ENCODE measurements around the gene HSD17B2.

The HSD17B2 gene

GRCh38 chr16:82051656-82052055, 16.6 kb downstream of the HSD17B2 start:
- DNase-seq, result no peak

GRCh38 chr16:82055117-82055516, 20.1 kb downstream of the HSD17B2 start:
- no peak for DNase-seq

GRCh38 chr16:82055728-82056549, 20.9 kb downstream of the HSD17B2 start:
- DNase-seq, result no peak

- no peak for DNase-seq
These were observed 21.5 kb downstream of the HSD17B2 start for GRCh38 chr16:82056550-82056896.

- DNase-seq, result no peak
These were observed 24.3 kb downstream of the HSD17B2 start for GRCh38 chr16:82059161-82059982.

- DNase-seq, result no peak
These were observed 24.9 kb downstream of the HSD17B2 start for GRCh38 chr16:82059983-82060421.

GRCh38 chr16:82061861-82062525, 26.9 kb downstream of the HSD17B2 start:
- DNase-seq, result no peak

GRCh38 chr16:82062645-82063058, 27.6 kb downstream of the HSD17B2 start:
- no peak for DNase-seq

- no peak for DNase-seq
These were observed 28.5 kb downstream of the HSD17B2 start for GRCh38 chr16:82063456-82064082.

GRCh38 chr16:82067042-82067803, 32.2 kb downstream of the HSD17B2 start:
- DNase-seq, result no peak

GRCh38 chr16:82067804-82068325, 32.8 kb downstream of the HSD17B2 start:
- no peak for DNase-seq

GRCh38 chr16:82070656-82071369, 35.8 kb downstream of the HSD17B2 start:
- no peak for DNase-seq

- DNase-seq, result no peak
These were observed 36.4 kb downstream of the HSD17B2 start for GRCh38 chr16:82071421-82071820.

GRCh38 chr16:82072313-82072712, 37.3 kb downstream of the HSD17B2 start:
- no peak for DNase-seq

- no peak for DNase-seq
These were observed 39.0 kb downstream of the HSD17B2 start for GRCh38 chr16:82074019-82074558.

- DNase-seq, result no peak
These were observed 43.1 kb downstream of the HSD17B2 start for GRCh38 chr16:82078125-82078524.

GRCh38 chr16:82079892-82080291, 44.8 kb downstream of the HSD17B2 start:
- no peak for DNase-seq

- DNase-seq, result no peak
These were observed 46.2 kb downstream of the HSD17B2 start for GRCh38 chr16:82081264-82081663.

GRCh38 chr16:82082097-82082496, 47.0 kb downstream of the HSD17B2 start:
- no peak for DNase-seq

- DNase-seq, result no peak
These were observed 47.6 kb downstream of the HSD17B2 start for GRCh38 chr16:82082543-82083244.

Measured in NCI-H446 treated with DMSO at 0.1 percent for 48 hours (cell line).